AG10803 (cell line): ENCODE data around the gene CAMK2A.
A peak's percentile ranks its signal among the peaks of the same experiment; 100 is the strongest.

Experiments
- DNase-seq: peaks from one replicate; pipeline ENCODE4 v3.0.0; 2010; ENCODE audit warnings: low read depth
- H3K4me3 ChIP-seq: 2 replicates; pipeline ENCODE4 v1.5.1; 2011; ENCODE audit warnings: mild to moderate bottlenecking, low read length, control low read depth
- CTCF ChIP-seq: conservative IDR thresholded peaks from 2 replicates; pipeline ENCODE4 v1.5.1; 2011; ENCODE audit warnings: mild to moderate bottlenecking, low read length, control low read depth, inconsistent platforms

CAMK2A gene

DNA sequence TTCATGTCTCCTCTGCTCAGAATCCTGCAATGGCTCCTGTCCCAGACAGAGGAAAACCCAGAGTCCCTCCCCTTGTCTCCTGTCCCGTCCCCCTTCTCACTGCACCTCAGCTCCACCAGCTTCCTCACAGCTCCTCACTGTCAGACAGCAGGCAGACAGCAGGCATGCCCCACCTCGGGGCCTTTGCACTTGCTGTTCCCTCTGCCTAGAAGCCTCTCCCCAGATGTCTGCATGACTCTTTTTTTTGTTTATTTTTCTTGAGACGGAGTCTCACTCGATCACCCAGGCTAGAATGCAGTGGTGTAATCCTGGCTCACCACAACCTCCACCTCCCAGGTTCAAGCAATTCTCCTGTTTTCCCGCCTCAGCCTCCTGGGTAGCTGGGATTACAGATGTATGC, 108.5 kb downstream of the CAMK2A start:
- H3K4me3 ChIP-seq: no peak overlapping the region
- DNase-seq: peak; percentile 44
- no peak for TF ChIP-seq CTCF

GRCh38 chr5:150180241-150181026, 109.1 kb downstream of the CAMK2A start:
- DNase-seq: peak; percentile 64
- no peak overlapping the region for H3K4me3 ChIP-seq
- no peak for TF ChIP-seq CTCF

- DNase-seq: peak; percentile 23
- TF ChIP-seq CTCF: no peak
- no peak overlapping the region for H3K4me3 ChIP-seq
Observed at GRCh38 chr5:150179019-150179620, 110.5 kb downstream of the CAMK2A start.

DNA sequence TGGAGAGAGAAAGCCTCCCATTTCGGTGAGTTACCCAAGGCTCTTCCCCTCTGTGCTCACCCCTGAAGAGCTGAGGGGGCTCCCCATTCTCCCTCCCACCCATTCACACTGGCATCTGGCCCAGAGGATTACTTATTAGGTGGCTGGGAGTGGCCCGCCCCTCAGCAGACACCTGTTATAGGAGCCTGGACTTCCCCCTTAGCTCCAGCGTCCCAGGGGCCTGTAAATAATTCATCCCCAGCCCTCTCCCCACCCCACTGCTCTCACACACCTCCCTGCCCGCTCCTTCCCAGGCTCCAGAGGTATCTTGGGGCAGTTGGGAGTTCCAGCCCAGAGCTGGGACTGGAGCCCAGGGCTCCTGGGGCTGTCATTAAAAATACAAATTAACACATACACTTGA, 111.3 kb downstream of the CAMK2A start:
- DNase-seq: no peak
- H3K4me3 ChIP-seq: no peak overlapping the region
- no peak for TF ChIP-seq CTCF

- TF ChIP-seq CTCF: no peak
- no peak for DNase-seq
- no peak overlapping the region for H3K4me3 ChIP-seq
Observed at GRCh38 chr5:150177721-150178120, 111.9 kb downstream of the CAMK2A start.

DNA sequence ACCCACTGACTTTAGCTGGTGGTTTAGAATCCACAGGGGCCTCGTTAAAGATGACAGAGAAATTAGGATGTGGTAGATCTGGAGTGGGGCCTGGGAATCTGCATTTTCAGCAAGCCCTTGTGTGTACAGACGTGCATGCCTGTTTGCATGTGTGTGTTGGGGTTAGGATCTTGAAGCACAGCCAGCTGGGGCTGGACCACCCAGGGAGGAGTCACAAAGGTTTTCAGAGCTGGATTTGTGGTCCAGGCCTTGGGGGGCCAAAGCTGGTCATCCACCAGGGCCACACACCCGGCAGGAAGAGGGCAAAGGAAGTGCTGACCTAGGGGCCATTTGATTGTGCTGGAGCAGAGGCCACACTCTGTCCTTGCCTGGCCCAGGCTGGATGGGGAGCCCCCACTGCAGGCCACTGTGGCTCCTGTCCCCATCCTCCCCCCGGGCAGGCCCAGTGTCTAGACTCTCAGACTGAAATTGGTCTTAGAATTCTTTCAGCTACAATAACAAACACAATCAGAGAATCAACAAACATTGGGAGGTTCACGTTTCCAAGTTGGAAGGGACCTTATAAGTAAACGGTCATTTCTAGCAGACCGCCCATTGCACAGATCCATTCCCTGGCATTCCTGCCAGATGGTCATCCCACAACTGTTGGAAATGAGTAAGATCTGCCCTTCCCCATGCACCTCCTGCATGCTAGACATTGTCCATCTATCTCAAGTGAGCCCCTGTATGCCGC, 112.7 kb downstream of the CAMK2A start:
- H3K4me3 ChIP-seq: no peak overlapping the region
- no peak for TF ChIP-seq CTCF
- DNase-seq: no peak
